Testis (tissue), 2 donors: ENCODE measurements around the gene RIPOR2.

Experiments
- POLR2A ChIP-seq: fragments of 450-650 bp; IDR thresholded peaks from one replicate; pipeline ENCODE4 v1.6.1; 2017; ENCODE audit warnings: antibody characterized with exemption, mild to moderate bottlenecking, moderate library complexity
- TF ChIP-seq, protein P1 (sequence below), 3 experiments: fragments of 450-650 bp in 2 of 3; fragments of 200-600 bp in 1 of 3; sonication (generic) in 1 of 3; IDR thresholded peaks; one replicate each; pipeline ENCODE4 v1.5.1; 2016 to 2019; ENCODE audit warnings: antibody characterized with exemption in 3 of 3, mild to moderate bottlenecking in 2 of 3, moderate library complexity in 1 of 3

- TF ChIP-seq, protein P1, sequence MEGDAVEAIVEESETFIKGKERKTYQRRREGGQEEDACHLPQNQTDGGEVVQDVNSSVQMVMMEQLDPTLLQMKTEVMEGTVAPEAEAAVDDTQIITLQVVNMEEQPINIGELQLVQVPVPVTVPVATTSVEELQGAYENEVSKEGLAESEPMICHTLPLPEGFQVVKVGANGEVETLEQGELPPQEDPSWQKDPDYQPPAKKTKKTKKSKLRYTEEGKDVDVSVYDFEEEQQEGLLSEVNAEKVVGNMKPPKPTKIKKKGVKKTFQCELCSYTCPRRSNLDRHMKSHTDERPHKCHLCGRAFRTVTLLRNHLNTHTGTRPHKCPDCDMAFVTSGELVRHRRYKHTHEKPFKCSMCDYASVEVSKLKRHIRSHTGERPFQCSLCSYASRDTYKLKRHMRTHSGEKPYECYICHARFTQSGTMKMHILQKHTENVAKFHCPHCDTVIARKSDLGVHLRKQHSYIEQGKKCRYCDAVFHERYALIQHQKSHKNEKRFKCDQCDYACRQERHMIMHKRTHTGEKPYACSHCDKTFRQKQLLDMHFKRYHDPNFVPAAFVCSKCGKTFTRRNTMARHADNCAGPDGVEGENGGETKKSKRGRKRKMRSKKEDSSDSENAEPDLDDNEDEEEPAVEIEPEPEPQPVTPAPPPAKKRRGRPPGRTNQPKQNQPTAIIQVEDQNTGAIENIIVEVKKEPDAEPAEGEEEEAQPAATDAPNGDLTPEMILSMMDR (IDR thresholded peaks at IDR 0.05): peak in 2 of 3 experiments; percentile 14 to 47
- TF ChIP-seq POLR2A: no peak
Measured at GRCh38 chr6:24933868-24934401, 1.8 kb downstream of the RIPOR2 start.
